HepG2 (cell line): ENCODE results near the gene CLDND2. TPM values are rescaled to one million over a fixed set of nuclear protein-coding genes. Genes with fewer than 3 reads are reported as not detected.
A peak's percentile ranks its signal among the peaks of the same experiment; 100 is the strongest.

Experiments
- ATAC-seq: fragments of 200-7000 bp; cut with Tn5 transposase; 3 replicates; pipeline ENCODE4 v1.9.1; 2020; ENCODE audit warnings: mild to moderate bottlenecking, moderate library complexity
- Bru-seq: library from RNA; stranded (reverse); fragments of 400-500 nt; gene quantifications from one replicate; lab custom pipeline; 2021; lab: Mats Ljungman, UMichigan
- BruChase-seq, 2 experiments: library from RNA; stranded (reverse); fragments of 400-500 nt; gene quantifications; one replicate each; lab custom pipeline; 2021; lab: Mats Ljungman, UMichigan
- BruUV-seq: library from RNA; stranded (reverse); fragments of 400-500 nt; replicated peaks from 2 replicates; lab custom pipeline; 2021; lab: Mats Ljungman, UMichigan
- CTCF ChIA-PET: fragments of 300-600 bp; formaldehyde crosslinking; extraction: SDS; loops from one replicate; lab custom pipeline; 2021; ENCODE audit warnings: low total read pairs, inconsistent platforms, low intra/inter-chr PET ratio; lab: Yijun Ruan, JAX
- POLR2A ChIA-PET: fragments of 350-600 bp; sonication (Branson Sonifier 250); formaldehyde crosslinking; loops from one replicate; lab custom pipeline; 2020; ENCODE audit warnings: antibody characterized with exemption, inconsistent platforms; lab: Yijun Ruan, JAX
- DNase-seq: peaks from one replicate; pipeline ENCODE4 v3.0.0-alpha.2; 2015; ENCODE audit warnings: low spot score
- FAIRE-seq: peaks from 3 replicates; lab custom pipeline; 2011; peaks lifted over from hg19 to GRCh38; lab: Jason Lieb, UNC
- H2AFZ ChIP-seq: one replicate; pipeline ENCODE4 v1.6.1; 2011; ENCODE audit warnings: low read length, inconsistent platforms
- H3K27ac ChIP-seq: fragments of 300-600 bp; 3 replicates; pipeline ENCODE4 v1.8.0; 2011; ENCODE audit warnings: mixed run types, mild to moderate bottlenecking, mixed read lengths, low read length, inconsistent platforms; ENCODE audit not compliant: insufficient read depth; ENCODE audit errors: extremely low read length
- H3K27me3 ChIP-seq, 2 experiments: fragments of 200-600 bp in 1 of 2; 2 replicates in 1 of 2; 3 replicates in 1 of 2; pipeline versions ENCODE4 v1.6.0 to v1.8.0; 2011; ENCODE audit warnings: low read length in 2 of 2, mild to moderate bottlenecking in 2 of 2, moderate library complexity in 2 of 2, inconsistent platforms in 1 of 2; ENCODE audit not compliant: insufficient read depth in 2 of 2, control insufficient read depth in 1 of 2
- H3K36me3 ChIP-seq, 2 experiments: fragments of 200-600 bp in 1 of 2; replicated peaks in 1 of 2; 2 replicates in 1 of 2; 3 replicates in 1 of 2; pipeline versions ENCODE4 v1.5.1 to v1.8.0; 2011; ENCODE audit warnings: low read length in 2 of 2, inconsistent platforms in 1 of 2; ENCODE audit not compliant: insufficient read depth in 2 of 2, control insufficient read depth in 1 of 2
- H3K4me1 ChIP-seq: 2 replicates; pipeline ENCODE4 v1.5.1; 2012; ENCODE audit warnings: low read length, inconsistent platforms; ENCODE audit not compliant: insufficient read depth
- H3K4me2 ChIP-seq: 2 replicates; pipeline ENCODE4 v1.6.0; 2011; ENCODE audit warnings: low read depth, low read length, inconsistent platforms
- H3K4me3 ChIP-seq, 3 experiments: fragments of 200-600 bp in 1 of 3; sonication (generic), shearing (Covaris generic) in 1 of 3; replicated peaks in 1 of 3; 2 replicates each; pipeline ENCODE4 v1.5.1; 2011 to 2016; ENCODE audit warnings: low read length in 3 of 3, inconsistent platforms in 2 of 3, low read depth in 2 of 3, mild to moderate bottlenecking in 2 of 3, control low read depth in 1 of 3, mixed read lengths in 1 of 3; ENCODE audit not compliant: insufficient read depth in 1 of 3
- H3K79me2 ChIP-seq: one replicate; pipeline ENCODE4 v1.6.1; 2011; ENCODE audit warnings: low read length, inconsistent platforms; ENCODE audit not compliant: insufficient read depth
- H3K9ac ChIP-seq: 2 replicates; pipeline ENCODE4 v1.6.0; 2011; ENCODE audit warnings: mild to moderate bottlenecking, low read depth, low read length, inconsistent platforms; ENCODE audit not compliant: insufficient read depth
- H3K9me3 ChIP-seq: 2 replicates; pipeline ENCODE4 v1.5.1; 2012; ENCODE audit warnings: mild to moderate bottlenecking, low read length
- H4K20me1 ChIP-seq: 2 replicates; pipeline ENCODE4 v1.6.0; 2011; ENCODE audit warnings: inconsistent platforms, mild to moderate bottlenecking, low read length, moderate library complexity; ENCODE audit not compliant: insufficient read depth
- DNMT1 ChIP-seq: sonication (generic); formaldehyde crosslinking; IDR thresholded peaks from 2 replicates; pipeline ENCODE4 v1.5.1; 2020; ENCODE audit warnings: mild to moderate bottlenecking, missing genetic modification reagents
- FOSL2 ChIP-seq: sonication (generic); formaldehyde crosslinking; IDR thresholded peaks from 2 replicates; pipeline ENCODE4 v1.4.0; 2020; ENCODE audit warnings: missing genetic modification reagents
- GMEB2 ChIP-seq: IDR thresholded peaks from 2 replicates; pipeline ENCODE4 v1.6.1; 2016; ENCODE audit warnings: missing biosample characterization, missing genetic modification reagents, low read depth
- HOXA9 ChIP-seq: sonication (generic); formaldehyde crosslinking; IDR thresholded peaks from 2 replicates; pipeline ENCODE4 v1.8.1; 2022; ENCODE audit warnings: missing genetic modification reagents, mild to moderate bottlenecking, moderate library complexity, borderline replicate concordance
- MTA1 ChIP-seq: sonication (generic); formaldehyde crosslinking; IDR thresholded peaks from 2 replicates; pipeline ENCODE4 v1.4.0; 2020; ENCODE audit warnings: missing genetic modification reagents, mild to moderate bottlenecking, borderline replicate concordance
- NFKB2 ChIP-seq: sonication (generic); formaldehyde crosslinking; IDR thresholded peaks from 2 replicates; pipeline ENCODE4 v1.4.0; 2020; ENCODE audit warnings: missing genetic modification reagents, borderline replicate concordance
- NR2F6 ChIP-seq, 2 experiments: IDR thresholded peaks; 2 replicates each; pipeline ENCODE4 v1.6.1; 2016; ENCODE audit warnings: antibody characterized with exemption in 1 of 2, mild to moderate bottlenecking in 1 of 2
- ZFAT ChIP-seq: sonication (generic); formaldehyde crosslinking; conservative IDR thresholded peaks from 2 replicates; pipeline ENCODE4 v1.8.1; 2023; ENCODE audit warnings: missing genetic modification reagents, inconsistent platforms
- ZNF20 ChIP-seq: sonication (generic); formaldehyde crosslinking; IDR thresholded peaks from 2 replicates; pipeline ENCODE4 v1.4.0; 2020; ENCODE audit warnings: mild to moderate bottlenecking, moderate library complexity, missing genetic modification reagents
- ZNF430 ChIP-seq: sonication (generic); formaldehyde crosslinking; IDR thresholded peaks from 2 replicates; pipeline ENCODE4 v1.9.0; 2021; ENCODE audit warnings: mild to moderate bottlenecking, missing genetic modification reagents
- ZNF607 ChIP-seq: sonication (generic); formaldehyde crosslinking; IDR thresholded peaks from 2 replicates; pipeline ENCODE4 v1.5.1; 2020; ENCODE audit warnings: missing genetic modification reagents, mild to moderate bottlenecking, borderline replicate concordance
- ZZZ3 ChIP-seq: sonication (generic); formaldehyde crosslinking; IDR thresholded peaks from 2 replicates; pipeline ENCODE4 v1.4.0; 2020; ENCODE audit warnings: missing genetic modification reagents, mild to moderate bottlenecking, borderline replicate concordance
- WGBS: methylation state at CpG from one replicate; pipeline ENCODE4 v1.1.6; 2017; ENCODE audit warnings: low lambda C conversion rate; 5-methylcytosine and 5-hydroxymethylcytosine counted together
- in situ Hi-C: cut with HindIII; loops from 2 replicates; pipeline ENCODE4 v1.10.0; 2017; ENCODE audit warnings: low pct_unique_long_range_greater_than_20kb; ENCODE audit not compliant: extremely low pct_ligation_motif_present
- intact Hi-C: fragments of 100-400 bp; cut with micrococcal nuclease; formaldehyde crosslinking; loops from one replicate; pipeline ENCODE4 v1.10.0; 2022; ENCODE audit not compliant: unreplicated experiment
- long read RNA-seq, 2 experiments: library from RNA in 1 of 2; library from polyadenylated mRNA in 1 of 2; stranded (forward) in 1 of 2; unstranded in 1 of 2; transcript quantifications; one replicate each; pipeline ENCODE4 v2.0.0, GENCODE V29; 2019 to 2022
- polyA minus RNA-seq, 3 experiments: library from RNA; depleted of rRNA, polyadenylated mRNA; stranded (reverse); fragments of >200 nt; gene quantifications; 2 replicates each; pipeline ENCODE4 v1.2.3, GENCODE V29; 2011; ENCODE audit warnings: low replicate concordance in 1 of 3
- polyA plus RNA-seq, 8 experiments: library from polyadenylated mRNA; depleted of rRNA in 3 of 8; stranded (reverse) in 7 of 8; unstranded in 1 of 8; fragments of >200 nt; fragmentation: Illumina TruSeq in 4 of 8; extraction: Trizol in 4 of 8; gene quantifications; 2 replicates each; pipeline versions ENCODE4 v1.2.1 to v1.2.3, GENCODE V29; 2011 to 2016; ENCODE audit warnings: low read depth in 4 of 8, missing spikeins in 1 of 8, mixed read lengths in 1 of 8; ENCODE audit not compliant: insufficient read depth in 1 of 8
- total RNA-seq, 5 experiments: library from RNA; depleted of rRNA; stranded (reverse); fragments of >200 nt; fragmentation: Illumina TruSeq; extraction: Trizol; gene quantifications; 2 replicates each; pipeline ENCODE4 v1.2.3, GENCODE V29; 2016; ENCODE audit warnings: low read depth in 1 of 5
- TF ChIP-seq, protein P1 (sequence below): sonication (generic); formaldehyde crosslinking; IDR thresholded peaks from 2 replicates; pipeline ENCODE4 v1.5.1; 2020; ENCODE audit warnings: missing genetic modification reagents, mild to moderate bottlenecking, borderline replicate concordance

Gene CLDND2, protein sequence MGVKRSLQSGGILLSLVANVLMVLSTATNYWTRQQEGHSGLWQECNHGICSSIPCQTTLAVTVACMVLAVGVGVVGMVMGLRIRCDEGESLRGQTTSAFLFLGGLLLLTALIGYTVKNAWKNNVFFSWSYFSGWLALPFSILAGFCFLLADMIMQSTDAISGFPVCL
- total RNA-seq (2016; rRNA removed; fragmentation: Illumina TruSeq; extraction: Trizol) (1.1 and 1.8 TPM in 2 replicates), polyA plus RNA-seq (2011; rRNA removed) (0.84 and 1.6 TPM in 2 replicates), polyA minus RNA-seq (2011; rRNA and poly(A)+ RNA removed; ENCODE audit: low replicate concordance) (1.4 TPM in 1 of 2 replicates, not detected in the other), Bru-seq, nascent RNA (percentile 41 among the genes with signal in this experiment), BruChase-seq, experiment 1, labeled RNA remaining after a 6-hour chase (percentile 67 among the genes with signal in this experiment), BruChase-seq, experiment 2, labeled RNA remaining after a 2-hour chase (percentile 49 among the genes with signal in this experiment)
- 2.7 and 4.1 TPM in 2 replicates for total RNA-seq (2016; cell fraction: cytosol; rRNA removed; fragmentation: Illumina TruSeq; extraction: Trizol; ENCODE audit: low read depth)
- total RNA-seq (2016; cell fraction: insoluble cytoplasmic fraction; rRNA removed; fragmentation: Illumina TruSeq; extraction: Trizol): 2.4 TPM in 1 of 2 replicates, not detected in the other
- total RNA-seq (2016; cell fraction: membrane; rRNA removed; fragmentation: Illumina TruSeq; extraction: Trizol): 2.3 TPM in 2 replicates
- 2.7 and 6.2 TPM in 2 replicates for total RNA-seq (2016; cell fraction: nucleus; rRNA removed; fragmentation: Illumina TruSeq; extraction: Trizol)
- polyA plus RNA-seq (2011; cell fraction: cytosol; rRNA removed): not detected in 2 replicates
- polyA plus RNA-seq (2011; cell fraction: nucleus; rRNA removed): 1.3 and 2.4 TPM in 2 replicates
- polyA plus RNA-seq (2012): 3.7 and 5.0 TPM in 2 replicates
- 3.6 and 5.6 TPM in 2 replicates for polyA plus RNA-seq (2016; cell fraction: cytosol; fragmentation: Illumina TruSeq; extraction: Trizol; ENCODE audit: low read depth)
- 1.3 and 2.6 TPM in 2 replicates for polyA plus RNA-seq (2016; cell fraction: insoluble cytoplasmic fraction; fragmentation: Illumina TruSeq; extraction: Trizol; ENCODE audit: low read depth)
- 2.3 and 2.8 TPM in 2 replicates for polyA plus RNA-seq (2016; cell fraction: membrane; fragmentation: Illumina TruSeq; extraction: Trizol; ENCODE audit: low read depth)
- polyA plus RNA-seq (2016; cell fraction: nucleus; fragmentation: Illumina TruSeq; extraction: Trizol; ENCODE audit: insufficient read depth, low read depth): 5.7 and 13.4 TPM in 2 replicates
- not detected in 2 replicates for polyA minus RNA-seq (2011; cell fraction: cytosol; rRNA and poly(A)+ RNA removed)
- polyA minus RNA-seq (2011; cell fraction: nucleus; rRNA and poly(A)+ RNA removed): 3.0 and 4.2 TPM in 2 replicates
- long read RNA-seq, experiment 1, partial matches to known transcripts: 0 of 3 reads
- long read RNA-seq, experiment 1, other reads (novel, unspliced or antisense): 3 of 3 reads
- long read RNA-seq, experiment 2, partial matches to known transcripts: 1 of 10 reads
- long read RNA-seq, experiment 2, other reads (novel, unspliced or antisense): 9 of 10 reads

GRCh38 chr19:51368366-51369282 is at the start of gene CLDND2:
Gene CLDND2, minus strand, starts transcription at chr19:51369003. Its CDS starts 426 bp downstream, at chr19:51368577.
- POLR2A ChIA-PET: interaction anchor here (0.8 to 5.3 kb wide), 17 partner anchors 8 to 105 kb away, joined by 3 to 91 read pairs (median 9); partner anchors contain the start of genes LIM2 and VSIG10L
- 0 out of 3 replicates have a peak, but pooled peaks have one; percentile 0 for ATAC-seq
- Histone ChIP-seq H3K4me3 (peak within 1 kb of the TSS; percentile 74 to 88 (median 79)), H3K27ac (peak within 1 kb of the TSS; percentile 76), H3K9me3 (no peaks in the 10 kb centered on the region), H2AFZ (no peak within 1 kb of the TSS), H4K20me1 (no peaks in the 10 kb centered on the region), H3K9ac (peak within 1 kb of the TSS; percentile 82), H3K4me2 (peak within 1 kb of the TSS; percentile 98), H3K27me3 (peaks cover 0 to 14% of the 10 kb centered on the region in 2 experiments; a peak in 2 of 5 replicates), H3K79me2 (peaks cover 35% of the 10 kb centered on the region), H3K36me3 (no peaks in the 10 kb centered on the region), H3K4me1 (peaks cover 47% of the 10 kb centered on the region)
- FAIRE-seq: no peak
- 59% methylated on average over 12 of the region's 23 CpGs for WGBS
- BruUV-seq: no TSS peak
- in situ Hi-C loops (no loop called here), intact Hi-C loops (no loop called here)
- DNase-seq: no peak
- CTCF ChIA-PET: no interaction called here
- TF ChIP-seq FOSL2 (CRISPR knock-in tag) (peak; percentile 12; the same call in 1 of the 2 replicates), HOXA9 (CRISPR knock-in tag) (0 out of 2 replicates have a peak, but pooled peaks have one; percentile 21), NFKB2 (CRISPR knock-in tag) (0 out of 2 replicates have a peak, but pooled peaks have one; percentile 16), ZNF430 (no peak), ZNF20 (CRISPR knock-in tag) (0 out of 2 replicates have a peak, but pooled peaks have one; percentile 29), DNMT1 (CRISPR knock-in tag) (peak; percentile 1; the same call in 1 of the 2 replicates), GMEB2 (CRISPR knock-in tag) (no peak), ZZZ3 (0 out of 2 replicates have a peak, but pooled peaks have one; percentile 19), ZNF607 (no peak), ZFAT (CRISPR knock-in tag) (no peak), MTA1 (CRISPR knock-in tag) (peak; percentile 6; the same call in 1 of the 2 replicates), NR2F6 (IDR thresholded peaks at IDR 0.05) (no peak), NR2F6 (CRISPR knock-in tag; IDR thresholded peaks at IDR 0.05) (no peak)
- TF ChIP-seq, protein P1, sequence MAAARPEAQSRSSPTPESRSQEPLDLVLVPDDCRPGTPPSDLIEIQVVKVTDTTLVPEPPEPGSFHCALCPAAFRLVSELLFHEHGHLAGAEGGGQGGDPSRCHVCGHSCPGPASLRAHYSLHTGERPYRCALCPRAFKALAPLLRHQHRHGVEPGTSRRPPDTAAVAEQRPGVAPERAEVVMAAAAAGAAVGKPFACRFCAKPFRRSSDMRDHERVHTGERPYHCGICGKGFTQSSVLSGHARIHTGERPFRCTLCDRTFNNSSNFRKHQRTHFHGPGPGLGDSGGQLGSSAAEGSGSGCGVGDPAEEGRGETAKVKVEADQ: no peak
